DND-41 (cell line): ENCODE data around the gene DGKB.

Experiments
- ATAC-seq: fragments of 200-7000 bp; cut with Tn5 transposase; 3 replicates; pipeline ENCODE4 v1.9.1; 2021; ENCODE audit warnings: low read depth; ENCODE audit not compliant: insufficient read depth
- DNase-seq: peaks from one replicate; pipeline ENCODE4 v3.0.0-alpha.2; 2020
- H2AFZ ChIP-seq: 2 replicates; pipeline ENCODE4 v1.6.0; 2012; ENCODE audit warnings: low read depth, low read length
- H3K27ac ChIP-seq: 2 replicates; pipeline ENCODE4 v1.5.1; 2012; ENCODE audit warnings: low read length, inconsistent platforms
- H3K27me3 ChIP-seq: fragments of 200-600 bp; sonication (generic); 2 replicates; pipeline ENCODE4 v1.6.0; 2012; ENCODE audit warnings: low read length, mild to moderate bottlenecking, inconsistent platforms; ENCODE audit not compliant: insufficient read depth, poor library complexity
- H3K36me3 ChIP-seq: 2 replicates; pipeline ENCODE4 v1.5.1; 2012; ENCODE audit warnings: low read length, inconsistent platforms; ENCODE audit not compliant: insufficient read depth
- H3K4me1 ChIP-seq: 2 replicates; pipeline ENCODE4 v1.5.1; 2012; ENCODE audit warnings: mild to moderate bottlenecking, low read length; ENCODE audit not compliant: insufficient read depth
- H3K4me2 ChIP-seq: 2 replicates; pipeline ENCODE4 v1.6.0; 2012; ENCODE audit warnings: mild to moderate bottlenecking, moderate library complexity, low read length, inconsistent platforms; ENCODE audit not compliant: insufficient read depth
- H3K4me3 ChIP-seq, 2 experiments: fragments of 200-600 bp in 1 of 2; shearing (Covaris generic) in 1 of 2; 2 replicates each; pipeline ENCODE4 v1.5.1; 2012 to 2016; ENCODE audit warnings: inconsistent platforms in 2 of 2, low read length in 2 of 2, mild to moderate bottlenecking in 2 of 2, low read depth in 1 of 2, moderate library complexity in 1 of 2
- H3K79me2 ChIP-seq: 2 replicates; pipeline ENCODE4 v1.6.0; 2012; ENCODE audit warnings: low read length, inconsistent platforms; ENCODE audit not compliant: insufficient read depth
- H3K9ac ChIP-seq: 2 replicates; pipeline ENCODE4 v1.6.0; 2012; ENCODE audit warnings: low read depth, mild to moderate bottlenecking, inconsistent platforms, low read length, moderate library complexity
- H3K9me3 ChIP-seq: 2 replicates; pipeline ENCODE4 v1.5.1; 2012; ENCODE audit warnings: low read length, moderate library complexity, mild to moderate bottlenecking, inconsistent platforms; ENCODE audit not compliant: insufficient read depth, severe bottlenecking
- H4K20me1 ChIP-seq: 2 replicates; pipeline ENCODE4 v1.6.0; 2012; ENCODE audit warnings: low read length; ENCODE audit not compliant: insufficient read depth
- EZH2 ChIP-seq: IDR thresholded peaks from 3 replicates; pipeline ENCODE4 v1.6.1; 2012; ENCODE audit warnings: borderline replicate concordance, low read depth, mild to moderate bottlenecking, moderate library complexity, low read length, inconsistent platforms; ENCODE audit not compliant: severe bottlenecking
- TF ChIP-seq, protein P1 (sequence below): IDR thresholded peaks from 2 replicates; pipeline ENCODE4 v1.5.1; 2012; ENCODE audit warnings: borderline replicate concordance, low read length, moderate library complexity, mild to moderate bottlenecking; ENCODE audit not compliant: poor library complexity, severe bottlenecking; ENCODE audit errors: extremely low read depth

Gene DGKB

DNA sequence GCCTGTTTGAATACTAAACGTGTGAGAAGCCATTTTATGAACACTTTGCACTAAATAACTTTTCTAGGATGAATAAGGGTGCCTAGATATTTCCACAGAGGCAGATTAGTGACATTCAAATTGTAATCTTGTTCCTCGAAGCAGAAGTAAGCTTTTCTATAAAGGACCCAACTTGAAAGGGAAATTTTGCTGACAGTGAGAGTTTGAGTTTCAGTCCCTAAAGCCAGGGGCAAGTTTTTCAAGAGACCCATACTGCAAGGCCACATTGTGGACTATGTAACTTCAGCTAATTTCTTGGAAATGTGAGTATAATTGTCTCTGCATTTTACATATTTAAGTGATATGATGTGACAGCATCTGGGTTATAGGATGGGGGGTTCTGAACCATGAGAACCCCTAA lies 525.8 kb downstream of the DGKB start:
- Histone ChIP-seq H3K4me2 (no peak overlapping the region), H3K9me3 (no peaks in the 10 kb centered on the region), H3K4me3 (no peak overlapping the region), H3K9ac (no peak overlapping the region), H3K4me1 (no peaks in the 10 kb centered on the region), H3K79me2 (no peaks in the 10 kb centered on the region), H3K27ac (no peak overlapping the region), H4K20me1 (no peaks in the 10 kb centered on the region), H3K36me3 (no peaks in the 10 kb centered on the region), H2AFZ (no peak overlapping the region), H3K27me3 (no peaks in the 10 kb centered on the region)
- no peak for TF ChIP-seq EZH2
- TF ChIP-seq, protein P1, sequence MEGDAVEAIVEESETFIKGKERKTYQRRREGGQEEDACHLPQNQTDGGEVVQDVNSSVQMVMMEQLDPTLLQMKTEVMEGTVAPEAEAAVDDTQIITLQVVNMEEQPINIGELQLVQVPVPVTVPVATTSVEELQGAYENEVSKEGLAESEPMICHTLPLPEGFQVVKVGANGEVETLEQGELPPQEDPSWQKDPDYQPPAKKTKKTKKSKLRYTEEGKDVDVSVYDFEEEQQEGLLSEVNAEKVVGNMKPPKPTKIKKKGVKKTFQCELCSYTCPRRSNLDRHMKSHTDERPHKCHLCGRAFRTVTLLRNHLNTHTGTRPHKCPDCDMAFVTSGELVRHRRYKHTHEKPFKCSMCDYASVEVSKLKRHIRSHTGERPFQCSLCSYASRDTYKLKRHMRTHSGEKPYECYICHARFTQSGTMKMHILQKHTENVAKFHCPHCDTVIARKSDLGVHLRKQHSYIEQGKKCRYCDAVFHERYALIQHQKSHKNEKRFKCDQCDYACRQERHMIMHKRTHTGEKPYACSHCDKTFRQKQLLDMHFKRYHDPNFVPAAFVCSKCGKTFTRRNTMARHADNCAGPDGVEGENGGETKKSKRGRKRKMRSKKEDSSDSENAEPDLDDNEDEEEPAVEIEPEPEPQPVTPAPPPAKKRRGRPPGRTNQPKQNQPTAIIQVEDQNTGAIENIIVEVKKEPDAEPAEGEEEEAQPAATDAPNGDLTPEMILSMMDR = no peak
- DNase-seq (no peak), ATAC-seq (no peak)

DNA sequence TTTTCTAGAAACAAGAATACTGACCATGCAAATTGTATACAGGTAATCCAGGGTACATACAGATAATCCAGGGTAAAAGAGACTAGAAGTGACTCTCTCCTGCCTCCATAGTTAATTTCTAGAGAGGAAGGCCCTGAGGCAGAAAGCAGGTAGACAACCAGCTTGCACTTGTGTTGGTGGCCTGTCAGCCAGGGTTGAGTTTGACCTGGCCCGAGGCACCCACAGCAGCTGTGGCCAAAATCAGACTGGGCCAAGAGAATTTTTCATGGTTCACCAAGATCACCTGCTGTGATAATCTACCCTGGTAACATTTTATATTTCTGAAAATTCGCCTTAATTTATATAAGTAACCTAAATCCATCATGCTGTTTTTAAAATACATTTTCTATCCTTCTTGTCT lies 526.6 kb downstream of the DGKB start:
- H3K27ac ChIP-seq = no peak overlapping the region

DNA sequence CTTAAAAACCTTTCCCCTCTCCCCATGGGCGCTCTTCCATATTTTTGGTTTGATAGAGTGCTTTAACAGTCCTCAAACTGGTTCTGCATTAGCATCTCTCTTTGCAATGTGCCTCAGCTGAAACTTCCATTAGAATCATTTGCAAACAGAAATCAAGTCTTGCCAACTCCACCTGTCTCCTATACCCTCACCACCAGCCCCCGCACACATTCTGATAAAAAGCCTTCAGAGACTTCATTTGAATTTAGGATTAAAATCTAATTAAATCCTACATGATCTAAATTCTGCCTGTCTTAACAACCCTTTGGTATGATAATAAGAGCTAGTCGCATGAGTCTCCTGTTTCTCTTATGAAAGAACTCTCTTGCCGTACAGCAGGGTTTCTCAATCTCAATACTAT lies 528.2 kb downstream of the DGKB start:
- no peak overlapping the region for H2AFZ ChIP-seq
- no peaks in the 10 kb centered on the region for H3K36me3 ChIP-seq
- H3K4me2 ChIP-seq = no peak overlapping the region
- no peak overlapping the region for H3K4me3 ChIP-seq
- H3K27me3 ChIP-seq = no peaks in the 10 kb centered on the region
- H3K27ac ChIP-seq = no peak overlapping the region
- H3K9me3 ChIP-seq = no peaks in the 10 kb centered on the region
- no peaks in the 10 kb centered on the region for H4K20me1 ChIP-seq
- H3K79me2 ChIP-seq = no peaks in the 10 kb centered on the region
- DNase-seq (no peak), ATAC-seq (no peak)
- no peaks in the 10 kb centered on the region for H3K4me1 ChIP-seq
- no peak overlapping the region for H3K9ac ChIP-seq
- TF ChIP-seq EZH2 = no peak
- TF ChIP-seq, protein P1 = no peak

More for the DNA sequence above, 526.6 kb downstream of the DGKB start:
- no peak overlapping the region for H3K9ac ChIP-seq
- TF ChIP-seq, protein P1 = no peak
- TF ChIP-seq EZH2 = no peak
- no peaks in the 10 kb centered on the region for H3K79me2 ChIP-seq
- H3K4me3 ChIP-seq = no peak overlapping the region
- no peaks in the 10 kb centered on the region for H3K27me3 ChIP-seq
- H3K36me3 ChIP-seq = no peaks in the 10 kb centered on the region
- ATAC-seq (no peak), DNase-seq (no peak)
- no peaks in the 10 kb centered on the region for H3K4me1 ChIP-seq
- no peak overlapping the region for H2AFZ ChIP-seq
- H4K20me1 ChIP-seq = no peaks in the 10 kb centered on the region
- no peak overlapping the region for H3K4me2 ChIP-seq
- H3K9me3 ChIP-seq = no peaks in the 10 kb centered on the region

DNA sequence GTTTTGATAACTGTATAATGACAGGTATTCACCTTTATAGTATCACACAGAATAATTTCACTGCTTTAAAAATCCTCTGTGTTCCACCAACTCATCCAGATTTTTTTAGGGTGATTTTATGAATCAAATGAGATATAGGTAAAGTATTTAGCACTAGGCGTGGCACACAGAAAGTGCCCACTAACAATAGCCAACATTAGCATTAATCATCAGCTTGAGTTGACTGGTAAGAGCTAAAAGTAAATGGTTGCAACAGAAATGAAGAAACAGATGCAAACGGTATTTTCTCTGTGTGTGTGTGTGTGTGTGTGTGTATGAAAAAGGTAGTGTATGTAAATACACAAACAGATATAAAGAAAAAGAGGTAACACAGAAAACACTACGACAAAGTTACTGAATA lies 534.3 kb downstream of the DGKB start:
- Histone ChIP-seq H3K79me2 (no peaks in the 10 kb centered on the region), H3K4me3 (no peak overlapping the region), H2AFZ (no peak overlapping the region), H3K36me3 (no peaks in the 10 kb centered on the region), H4K20me1 (no peaks in the 10 kb centered on the region), H3K27me3 (no peaks in the 10 kb centered on the region), H3K27ac (no peak overlapping the region), H3K9me3 (no peaks in the 10 kb centered on the region), H3K4me1 (no peaks in the 10 kb centered on the region), H3K4me2 (no peak overlapping the region), H3K9ac (no peak overlapping the region)
- TF ChIP-seq, protein P1 = no peak
- TF ChIP-seq EZH2 = no peak
- ATAC-seq = no peak
- no peak for DNase-seq
